OCI-LY3 (cell line): Measurements from ENCODE around the gene PPAT.
"Not testable (repeated sequence)": the region's sequence is repeated elsewhere in the genome, so short reads cannot be mapped to it uniquely, and the experiment has no call there.

ENCODE experiments used
- EZH2phosphoT487 ChIP-seq: fragments of 200-600 bp; shearing (Covaris generic); IDR thresholded peaks from 2 replicates; pipeline ENCODE4 v1.6.1; 2018; ENCODE audit warnings: antibody characterized with exemption, mixed run types, low read depth
- TF ChIP-seq, protein P1 (sequence below): fragments of 200-600, 300-600 bp; sonication (generic); IDR thresholded peaks from 2 replicates; pipeline ENCODE4 v1.5.1; 2014; ENCODE audit warnings: antibody characterized with exemption, low read length, low read depth

DNA sequence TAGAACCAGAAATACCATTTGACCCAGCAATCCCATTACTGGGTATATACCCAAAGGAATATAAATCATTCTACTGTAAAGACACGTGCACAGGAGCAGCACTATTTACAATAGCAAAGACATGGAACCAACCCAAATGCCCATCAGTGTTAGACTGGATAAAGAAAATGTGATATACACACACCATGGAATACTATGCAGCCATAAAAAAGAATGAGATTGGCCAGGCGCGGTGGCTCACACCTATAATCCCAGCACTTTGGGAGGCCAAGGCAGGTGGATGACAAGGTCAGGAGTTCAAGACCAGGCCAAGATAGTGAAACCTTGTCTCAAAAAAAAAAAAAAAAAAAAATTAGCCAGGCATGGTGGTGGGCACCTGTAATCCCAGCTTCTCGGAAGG is 14.1 kb upstream of the PPAT start:
- TF ChIP-seq, protein P1, sequence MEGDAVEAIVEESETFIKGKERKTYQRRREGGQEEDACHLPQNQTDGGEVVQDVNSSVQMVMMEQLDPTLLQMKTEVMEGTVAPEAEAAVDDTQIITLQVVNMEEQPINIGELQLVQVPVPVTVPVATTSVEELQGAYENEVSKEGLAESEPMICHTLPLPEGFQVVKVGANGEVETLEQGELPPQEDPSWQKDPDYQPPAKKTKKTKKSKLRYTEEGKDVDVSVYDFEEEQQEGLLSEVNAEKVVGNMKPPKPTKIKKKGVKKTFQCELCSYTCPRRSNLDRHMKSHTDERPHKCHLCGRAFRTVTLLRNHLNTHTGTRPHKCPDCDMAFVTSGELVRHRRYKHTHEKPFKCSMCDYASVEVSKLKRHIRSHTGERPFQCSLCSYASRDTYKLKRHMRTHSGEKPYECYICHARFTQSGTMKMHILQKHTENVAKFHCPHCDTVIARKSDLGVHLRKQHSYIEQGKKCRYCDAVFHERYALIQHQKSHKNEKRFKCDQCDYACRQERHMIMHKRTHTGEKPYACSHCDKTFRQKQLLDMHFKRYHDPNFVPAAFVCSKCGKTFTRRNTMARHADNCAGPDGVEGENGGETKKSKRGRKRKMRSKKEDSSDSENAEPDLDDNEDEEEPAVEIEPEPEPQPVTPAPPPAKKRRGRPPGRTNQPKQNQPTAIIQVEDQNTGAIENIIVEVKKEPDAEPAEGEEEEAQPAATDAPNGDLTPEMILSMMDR = not testable (repeated sequence)
- not testable (repeated sequence) for TF ChIP-seq EZH2phosphoT487
